ENCODE results near the gene HOXD11. TPM values are rescaled to one million over a fixed set of nuclear protein-coding genes. Genes with fewer than 3 reads are reported as not detected.

Gene HOXD11
- total RNA-seq, 2 experiments from 2014 or later: not detected

GRCh38 chr2:176148751-176149421 is 41.8 kb downstream of the HOXD11 start:
- Mint-ChIP-seq H3K27me3 (peaks cover 81% of the 10 kb centered on the region), H3K9me3 (ENCODE audit: low read depth) (no peaks in the 10 kb centered on the region), H3K36me3 (ENCODE audit: low read depth) (no peaks in the 10 kb centered on the region), H3K4me1 (peaks cover 6% of the 10 kb centered on the region), H3K4me3 (no peak overlapping the region), H3K27ac (no peak overlapping the region)
- DNase-seq (no peak), ATAC-seq (no peak)
- intact Hi-C loops (cut with DNase I, micrococcal nuclease): no loop called here
- CTCF ChIA-PET: interaction anchor here (2.6 kb wide), 1 partner anchor 22 kb away, joined by 9 read pairs; no protein-coding TSS in a partner anchor
- POLR2A ChIA-PET: no interaction called here

GRCh38 chr2:176149481-176149938 is 42.4 kb downstream of the HOXD11 start:
- DNase-seq: no peak
- Mint-ChIP-seq H3K27ac (no peak overlapping the region), H3K4me1 (peaks cover 6% of the 10 kb centered on the region), H3K27me3 (peaks cover 81% of the 10 kb centered on the region), H3K9me3 (ENCODE audit: low read depth) (no peaks in the 10 kb centered on the region), H3K4me3 (no peak overlapping the region), H3K36me3 (ENCODE audit: low read depth) (no peaks in the 10 kb centered on the region)
- intact Hi-C loops (cut with DNase I, micrococcal nuclease): no loop called here
- no peak for ATAC-seq
- ChIA-PET POLR2A (no interaction called here), CTCF (no interaction called here)

GRCh38 chr2:176149939-176150583 is 43.0 kb downstream of the HOXD11 start:
- Mint-ChIP-seq H3K27me3 (peaks cover 79% of the 10 kb centered on the region), H3K9me3 (ENCODE audit: low read depth) (no peaks in the 10 kb centered on the region), H3K4me1 (peaks cover 6% of the 10 kb centered on the region), H3K27ac (no peak overlapping the region), H3K36me3 (ENCODE audit: low read depth) (no peaks in the 10 kb centered on the region), H3K4me3 (no peak overlapping the region)
- ChIA-PET CTCF (interaction anchor here (0.8 to 1.7 kb wide), 2 partner anchors 28 to 305 kb away, joined by 3 to 8 read pairs; no protein-coding TSS in a partner anchor), POLR2A (no interaction called here)
- intact Hi-C loops (cut with DNase I, micrococcal nuclease): no loop called here
- no peak for DNase-seq
- ATAC-seq: no peak

DNA sequence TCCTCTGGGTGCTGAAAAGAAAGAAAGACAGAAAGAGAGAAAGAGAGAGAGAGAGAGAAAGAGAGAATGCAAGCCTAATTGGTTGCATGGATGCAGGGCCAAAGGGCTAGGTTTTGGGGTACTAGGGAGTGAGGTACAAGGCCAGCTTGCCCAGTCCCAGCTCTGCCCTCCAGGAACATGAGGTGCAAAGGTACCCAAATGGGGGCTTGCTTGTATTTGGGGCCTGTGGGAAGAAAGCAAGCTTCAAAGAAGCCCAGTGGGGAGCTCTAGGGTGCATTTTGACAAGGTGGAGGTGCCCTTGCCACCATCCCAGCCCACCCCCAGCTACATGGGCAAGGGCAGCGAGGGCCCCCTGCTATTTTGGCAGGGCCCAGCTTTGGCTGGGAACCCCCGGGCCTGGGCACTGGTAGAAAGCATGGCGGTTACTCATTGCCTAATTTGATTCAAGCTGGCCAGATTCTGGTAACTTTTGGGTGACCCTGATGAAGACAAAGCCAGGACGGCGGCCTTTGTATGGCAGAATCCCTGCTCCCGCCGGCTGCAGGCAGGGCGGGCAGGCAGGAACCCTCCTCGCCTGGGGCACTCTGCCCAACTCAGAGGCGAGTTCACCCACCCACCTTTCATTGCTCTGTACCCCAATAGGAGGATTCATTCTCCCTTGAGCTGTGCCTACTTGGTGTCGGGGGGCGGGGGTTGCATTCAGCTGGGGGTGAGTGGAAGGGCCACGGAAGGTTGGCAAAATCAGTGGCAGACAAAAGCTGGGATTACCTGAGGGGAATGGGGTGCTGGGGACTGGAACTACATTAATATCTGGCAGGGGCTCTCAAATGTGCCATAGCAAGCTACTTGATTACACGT is 43.7 kb downstream of the HOXD11 start:
- H3K36me3 Mint-ChIP-seq (ENCODE audit: low read depth): no peaks in the 10 kb centered on the region
- ChIA-PET CTCF (interaction anchor here (0.7 to 1.7 kb wide), 6 partner anchors 8 to 305 kb away, joined by 3 to 8 read pairs (median 4); no protein-coding TSS in a partner anchor), POLR2A (no interaction called here)
- no peak overlapping the region for H3K4me3 Mint-ChIP-seq
- no peak for DNase-seq
- H3K9me3 Mint-ChIP-seq (ENCODE audit: low read depth): no peaks in the 10 kb centered on the region
- H3K4me1 Mint-ChIP-seq: peaks cover 6% of the 10 kb centered on the region
- no peak overlapping the region for H3K27ac Mint-ChIP-seq
- intact Hi-C loops (cut with DNase I, micrococcal nuclease): no loop called here
- ATAC-seq: no peak
- peaks cover 80% of the 10 kb centered on the region for H3K27me3 Mint-ChIP-seq

DNA sequence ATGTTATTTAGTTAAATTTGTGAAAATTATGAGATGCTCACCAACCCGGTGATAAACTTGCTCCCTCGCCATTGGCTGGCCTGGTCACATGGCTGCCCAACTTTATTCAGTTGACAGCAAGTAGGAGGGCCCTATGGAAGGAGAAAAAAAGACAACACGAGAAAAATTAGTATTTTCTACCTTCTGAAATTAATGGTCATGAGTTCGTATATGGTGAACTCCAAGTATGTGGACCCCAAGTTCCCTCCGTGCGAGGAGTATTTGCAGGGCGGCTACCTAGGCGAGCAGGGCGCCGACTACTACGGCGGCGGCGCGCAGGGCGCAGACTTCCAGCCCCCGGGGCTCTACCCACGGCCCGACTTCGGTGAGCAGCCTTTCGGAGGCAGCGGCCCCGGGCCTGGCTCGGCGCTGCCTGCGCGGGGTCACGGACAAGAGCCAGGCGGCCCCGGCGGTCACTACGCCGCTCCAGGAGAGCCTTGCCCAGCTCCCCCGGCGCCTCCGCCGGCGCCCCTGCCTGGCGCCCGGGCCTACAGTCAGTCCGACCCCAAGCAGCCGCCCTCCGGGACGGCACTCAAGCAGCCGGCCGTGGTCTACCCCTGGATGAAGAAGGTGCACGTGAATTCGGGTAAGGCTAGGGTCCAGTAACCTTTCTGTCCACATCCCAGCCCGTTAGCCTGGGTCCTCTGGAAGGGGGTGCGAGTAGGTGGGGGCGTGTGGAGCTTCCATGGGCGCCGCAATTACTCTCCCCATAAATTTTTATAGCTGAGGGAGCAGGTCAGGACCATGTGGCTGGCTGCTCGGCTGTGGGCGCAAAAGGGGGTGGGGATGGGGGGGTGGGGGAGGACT is 44.6 kb downstream of the HOXD11 start, which contains the start of gene HOXD4:
HOXD4 (plus strand) TSS at position 109 of the 846 bp plus-strand sequence; CDS start at position 193, 84 bp downstream.
- ATAC-seq (no peak), DNase-seq (no peak)
- no peaks in the 10 kb centered on the region for H3K9me3 Mint-ChIP-seq (ENCODE audit: low read depth)
- intact Hi-C loops (cut with DNase I, micrococcal nuclease): no loop called here
- peaks cover 78% of the 10 kb centered on the region for H3K27me3 Mint-ChIP-seq
- no peaks in the 10 kb centered on the region for H3K36me3 Mint-ChIP-seq (ENCODE audit: low read depth)
- no peak within 1 kb of the TSS for H3K4me3 Mint-ChIP-seq
- H3K27ac Mint-ChIP-seq: no peak within 1 kb of the TSS
- peaks cover 6% of the 10 kb centered on the region for H3K4me1 Mint-ChIP-seq
- POLR2A ChIA-PET: no interaction called here
- CTCF ChIA-PET: interaction anchor here (0.6 to 1.7 kb wide), 7 partner anchors 9 to 1051 kb away, joined by 3 to 8 read pairs (median 3); no protein-coding TSS in a partner anchor

DNA sequence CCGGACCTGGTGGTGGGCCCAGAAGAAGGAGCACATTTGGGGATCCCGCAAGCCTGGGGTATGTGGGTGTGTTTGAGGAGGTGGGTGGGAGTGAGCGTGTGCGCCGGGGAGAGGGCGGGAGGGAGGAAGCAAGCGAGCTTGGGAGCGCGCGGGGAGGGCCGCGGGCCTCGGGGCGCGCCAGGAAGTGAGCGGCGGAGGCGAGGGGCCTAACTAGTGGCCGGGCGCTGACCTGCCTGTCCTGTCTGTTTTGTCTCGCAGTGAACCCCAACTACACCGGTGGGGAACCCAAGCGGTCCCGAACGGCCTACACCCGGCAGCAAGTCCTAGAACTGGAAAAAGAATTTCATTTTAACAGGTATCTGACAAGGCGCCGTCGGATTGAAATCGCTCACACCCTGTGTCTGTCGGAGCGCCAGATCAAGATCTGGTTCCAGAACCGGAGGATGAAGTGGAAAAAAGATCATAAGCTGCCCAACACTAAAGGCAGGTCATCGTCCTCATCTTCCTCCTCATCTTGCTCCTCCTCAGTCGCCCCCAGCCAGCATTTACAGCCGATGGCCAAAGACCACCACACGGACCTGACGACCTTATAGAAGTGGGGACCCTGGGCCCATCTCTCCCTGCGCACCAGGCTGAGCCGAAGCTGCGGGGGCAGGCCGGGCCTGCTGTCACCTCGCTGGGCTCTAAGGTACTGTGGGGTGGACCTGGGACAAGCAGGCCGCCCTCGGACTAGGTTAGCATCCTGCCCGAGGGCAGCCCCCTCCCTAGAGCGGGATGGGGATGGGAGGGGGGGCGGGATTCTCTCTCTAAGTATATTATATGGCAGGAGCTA is 45.5 kb downstream of the HOXD11 start:
- Mint-ChIP-seq H3K4me3 (no peak overlapping the region), H3K9me3 (ENCODE audit: low read depth) (no peaks in the 10 kb centered on the region), H3K27me3 (peaks cover 74% of the 10 kb centered on the region), H3K27ac (no peak overlapping the region), H3K4me1 (peaks cover 8% of the 10 kb centered on the region), H3K36me3 (ENCODE audit: low read depth) (no peaks in the 10 kb centered on the region)
- ATAC-seq (no peak), DNase-seq (no peak)
- CTCF ChIA-PET: interaction anchor here (0.6 to 1.1 kb wide), 4 partner anchors 8 to 1051 kb away, joined by 3 to 4 read pairs (median 3); no protein-coding TSS in a partner anchor
- intact Hi-C loops (cut with DNase I, micrococcal nuclease): no loop called here
- POLR2A ChIA-PET: no interaction called here

- CTCF ChIA-PET: interaction anchor here (0.5 to 3.4 kb wide), 9 partner anchors 10 to 1279 kb away, joined by 3 to 12 read pairs (median 4); no protein-coding TSS in a partner anchor
- Mint-ChIP-seq H3K4me1 (peaks cover 11% of the 10 kb centered on the region), H3K36me3 (ENCODE audit: low read depth) (no peaks in the 10 kb centered on the region), H3K4me3 (no peak overlapping the region), H3K27me3 (peaks cover 66% of the 10 kb centered on the region), H3K9me3 (ENCODE audit: low read depth) (no peaks in the 10 kb centered on the region), H3K27ac (no peak overlapping the region)
- DNase-seq: no peak
- intact Hi-C loops (cut with DNase I, micrococcal nuclease): no loop called here
- no peak for ATAC-seq
- POLR2A ChIA-PET: no interaction called here
Observed at GRCh38 chr2:176154576-176155252, 47.6 kb downstream of the HOXD11 start.

GRCh38 chr2:176155356-176156044 is 48.4 kb downstream of the HOXD11 start:
- CTCF ChIA-PET: interaction anchor here (0.6 to 3.4 kb wide), 5 partner anchors 9 to 1278 kb away, joined by 3 to 12 read pairs (median 4); no protein-coding TSS in a partner anchor
- intact Hi-C loops (cut with DNase I, micrococcal nuclease): no loop called here

GRCh38 chr2:176156301-176156806 is 49.3 kb downstream of the HOXD11 start:
- Mint-ChIP-seq H3K4me3 (no peak overlapping the region), H3K9me3 (ENCODE audit: low read depth) (no peaks in the 10 kb centered on the region), H3K27me3 (peaks cover 63% of the 10 kb centered on the region), H3K36me3 (ENCODE audit: low read depth) (no peaks in the 10 kb centered on the region), H3K27ac (no peak overlapping the region), H3K4me1 (peaks cover 13% of the 10 kb centered on the region)
- no peak for ATAC-seq
- intact Hi-C loops (cut with DNase I, micrococcal nuclease): no loop called here
- DNase-seq: no peak
- POLR2A ChIA-PET: no interaction called here
- CTCF ChIA-PET: interaction anchor here (1.8 to 3.4 kb wide), 2 partner anchors 16 to 30 kb away, joined by 7 to 12 read pairs; no protein-coding TSS in a partner anchor

More at GRCh38 chr2:176155356-176156044, 48.4 kb downstream of the HOXD11 start:
- DNase-seq: no peak
- H3K27ac Mint-ChIP-seq: no peak overlapping the region
- no peak for ATAC-seq
- H3K4me3 Mint-ChIP-seq: no peak overlapping the region
- peaks cover 64% of the 10 kb centered on the region for H3K27me3 Mint-ChIP-seq
- H3K4me1 Mint-ChIP-seq: peaks cover 13% of the 10 kb centered on the region
- no peaks in the 10 kb centered on the region for H3K9me3 Mint-ChIP-seq (ENCODE audit: low read depth)
- H3K36me3 Mint-ChIP-seq (ENCODE audit: low read depth): no peaks in the 10 kb centered on the region
- POLR2A ChIA-PET: no interaction called here
